HG02981 (cell line): ENCODE data around the gene ALDH1L2.
A peak's percentile ranks its signal among the peaks of the same experiment; 100 is the strongest.
"Not testable (repeated sequence)": the region's sequence is repeated elsewhere in the genome, so short reads cannot be mapped to it uniquely, and the experiment has no call there.

Experiments used
- ATAC-seq: cut with Tn5 transposase; IDR thresholded peaks from one replicate; pipeline ENCODE4 v1.9.1; 2021; ENCODE audit warnings: mild to moderate bottlenecking, moderate library complexity; ENCODE audit not compliant: unreplicated experiment

Gene ALDH1L2

GRCh38 chr12:104990950-104991349, 93.3 kb downstream of the ALDH1L2 start:
- no peak for ATAC-seq

GRCh38 chr12:104986022-104986941, 98.0 kb downstream of the ALDH1L2 start, which contains the start of gene NOPCHAP1:
NOPCHAP1 (plus strand) TSS chr12:104986316; CDS start chr12:104986353, 37 bp downstream.
- ATAC-seq = peak; percentile 90

GRCh38 chr12:104985206-104985605, 99.1 kb downstream of the ALDH1L2 start:
- ATAC-seq = no peak

GRCh38 chr12:104977688-104978087, 106.6 kb downstream of the ALDH1L2 start:
- not testable (repeated sequence) for ATAC-seq

- no peak for ATAC-seq
Observed at GRCh38 chr12:104976703-104977102, 107.6 kb downstream of the ALDH1L2 start.

- no peak for ATAC-seq
Observed at GRCh38 chr12:104975587-104976343, 108.5 kb downstream of the ALDH1L2 start.

- peak; percentile 99 for ATAC-seq
Observed at GRCh38 chr12:104974626-104975290, 109.5 kb downstream of the ALDH1L2 start.

- ATAC-seq = no peak
Observed at GRCh38 chr12:104973250-104973649, 111.0 kb downstream of the ALDH1L2 start.

- ATAC-seq = no peak
Observed at GRCh38 chr12:104971306-104971705, 113.0 kb downstream of the ALDH1L2 start.
